ENCODE measurements around the gene WDFY4.

WDFY4 gene

GRCh38 chr10:48996329-48996728 is 311.7 kb downstream of the WDFY4 start:
- no peak for DNase-seq

GRCh38 chr10:48999346-48999745 is 314.7 kb downstream of the WDFY4 start:
- DNase-seq = no peak

- DNase-seq = no peak
Measured at GRCh38 chr10:49000437-49001398, 316.0 kb downstream of the WDFY4 start.

- DNase-seq = peak; percentile 27
Measured at GRCh38 chr10:49001402-49001801, 316.7 kb downstream of the WDFY4 start.

GRCh38 chr10:49001870-49002672 is 317.4 kb downstream of the WDFY4 start:
- DNase-seq = no peak

GRCh38 chr10:49005270-49005669 is 320.6 kb downstream of the WDFY4 start:
- DNase-seq = no peak

GRCh38 chr10:49007129-49007528 is 322.5 kb downstream of the WDFY4 start:
- no peak for DNase-seq

GRCh38 chr10:49008091-49008490 is 323.4 kb downstream of the WDFY4 start:
- DNase-seq = no peak

- no peak for DNase-seq
Measured at GRCh38 chr10:49008505-49009198, 324.0 kb downstream of the WDFY4 start.

- no peak for DNase-seq
Measured at GRCh38 chr10:49009199-49009979, 324.7 kb downstream of the WDFY4 start.

- DNase-seq = no peak
Measured at GRCh38 chr10:49010295-49010694, 325.6 kb downstream of the WDFY4 start.

- no peak for DNase-seq
Measured at GRCh38 chr10:49010865-49011264, 326.2 kb downstream of the WDFY4 start.

GRCh38 chr10:49011756-49012155 is 327.1 kb downstream of the WDFY4 start:
- DNase-seq = no peak

- DNase-seq = no peak
Measured at GRCh38 chr10:49012603-49013002, 327.9 kb downstream of the WDFY4 start.

GRCh38 chr10:49015700-49016099 is 331.0 kb downstream of the WDFY4 start:
- DNase-seq = no peak

- no peak for DNase-seq
Measured at GRCh38 chr10:49021685-49022084, 337.0 kb downstream of the WDFY4 start.

- no peak for DNase-seq
Measured at GRCh38 chr10:49023071-49023470, 338.4 kb downstream of the WDFY4 start.

- no peak for DNase-seq
Measured at GRCh38 chr10:49023752-49024151, 339.1 kb downstream of the WDFY4 start.

- DNase-seq = no peak
Measured at GRCh38 chr10:49024484-49024883, 339.8 kb downstream of the WDFY4 start.

GRCh38 chr10:49025347-49025983 is 340.8 kb downstream of the WDFY4 start:
- DNase-seq = peak; percentile 8

GRCh38 chr10:49028639-49029038 is 344.0 kb downstream of the WDFY4 start:
- no peak for DNase-seq

GRCh38 chr10:49029666-49030065 is 345.0 kb downstream of the WDFY4 start:
- DNase-seq = no peak

Measured in NCI-H69 (cell line).